NCI-H82 treated with DMSO at 0.1 percent for 48 hours (cell line): Measurements from ENCODE around the gene RAPGEF1.

Experiments
- DNase-seq: peaks from one replicate; lab custom pipeline; 2025; ENCODE audit not compliant: unreplicated experiment; lab: John Stamatoyannopoulos, UW

RAPGEF1 gene

GRCh38 chr9:131707733-131708157, 32.1 kb downstream of the RAPGEF1 start:
- DNase-seq, result no peak

DNA sequence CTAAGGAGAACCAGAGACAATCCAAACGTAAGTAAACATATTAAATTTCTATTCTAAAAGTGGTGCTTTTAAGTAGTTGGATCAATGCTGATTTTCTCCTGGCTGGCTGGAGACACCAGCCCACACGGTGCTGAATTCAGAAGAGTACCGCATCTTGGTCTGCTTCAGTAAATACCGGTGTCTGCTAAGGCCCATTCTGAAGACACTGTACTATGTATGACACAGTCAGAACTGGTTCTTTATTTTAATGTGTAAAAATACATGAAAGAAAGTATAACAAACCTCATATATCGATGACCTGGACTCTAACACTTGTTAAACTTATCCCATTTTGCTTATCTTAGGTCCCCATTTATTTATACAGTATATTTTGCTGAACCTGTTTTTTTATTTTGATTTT, 32.8 kb downstream of the RAPGEF1 start:
- DNase-seq, result no peak

DNA sequence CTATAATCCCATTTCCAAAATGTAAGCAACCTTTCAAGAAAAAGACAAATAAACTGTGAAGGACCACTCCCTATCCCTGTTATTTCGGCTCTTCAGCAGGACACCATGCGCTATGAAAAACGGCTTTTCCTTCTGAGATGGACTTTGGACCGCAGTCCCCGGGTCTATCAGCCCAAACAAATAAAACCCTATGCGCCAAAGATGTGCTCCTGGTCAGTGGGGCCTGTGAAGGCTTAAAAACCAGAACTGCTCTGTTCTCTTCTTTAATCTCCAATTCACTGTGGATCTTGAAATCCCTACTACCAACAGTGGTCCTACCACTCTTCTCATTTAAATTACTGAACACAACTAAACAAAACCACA, 33.3 kb downstream of the RAPGEF1 start:
- no peak for DNase-seq

- no peak for DNase-seq
Observed at GRCh38 chr9:131704988-131705387, 34.9 kb downstream of the RAPGEF1 start.

GRCh38 chr9:131704141-131704983, 35.5 kb downstream of the RAPGEF1 start:
- no peak for DNase-seq

DNA sequence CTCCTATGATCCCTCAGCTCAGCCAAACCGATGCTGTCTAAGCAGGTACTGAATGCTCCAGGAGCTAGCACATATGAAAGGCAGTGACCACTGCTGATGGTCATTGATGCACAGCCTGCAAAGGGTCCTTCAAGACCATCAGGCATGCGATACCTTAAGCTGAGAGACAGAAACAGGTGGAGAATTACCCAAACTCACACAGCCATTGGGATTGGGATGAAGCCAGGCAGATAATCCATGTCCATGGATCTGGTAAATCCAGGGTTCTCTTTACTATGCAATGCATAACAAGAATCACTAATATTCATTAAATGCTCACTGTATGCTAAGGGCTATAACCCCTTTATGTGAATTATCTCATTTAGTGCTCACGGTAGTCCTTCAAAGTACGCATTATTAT, 36.2 kb downstream of the RAPGEF1 start:
- no peak for DNase-seq

GRCh38 chr9:131702911-131703310, 37.0 kb downstream of the RAPGEF1 start:
- no peak for DNase-seq

- DNase-seq, result no peak
Observed at GRCh38 chr9:131701789-131702337, 38.0 kb downstream of the RAPGEF1 start.

DNA sequence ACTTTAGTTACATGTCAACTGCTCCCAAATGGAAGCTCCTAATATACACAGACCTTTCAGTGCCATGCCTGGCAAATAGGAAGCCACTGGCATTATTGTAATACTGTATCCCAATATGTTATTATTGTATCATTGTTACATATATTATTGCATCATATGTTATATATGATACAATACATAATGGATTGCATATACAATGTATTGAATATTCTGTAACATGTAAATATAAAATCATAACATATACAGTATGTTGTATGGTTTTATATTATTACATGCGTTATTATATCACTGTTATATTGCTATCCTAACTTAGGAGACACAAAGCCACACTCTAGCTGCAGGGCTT, 38.5 kb downstream of the RAPGEF1 start:
- no peak for DNase-seq

- no peak for DNase-seq
Observed at GRCh38 chr9:131700765-131701435, 39.0 kb downstream of the RAPGEF1 start.

- no peak for DNase-seq
Observed at GRCh38 chr9:131700076-131700475, 39.8 kb downstream of the RAPGEF1 start.

DNA sequence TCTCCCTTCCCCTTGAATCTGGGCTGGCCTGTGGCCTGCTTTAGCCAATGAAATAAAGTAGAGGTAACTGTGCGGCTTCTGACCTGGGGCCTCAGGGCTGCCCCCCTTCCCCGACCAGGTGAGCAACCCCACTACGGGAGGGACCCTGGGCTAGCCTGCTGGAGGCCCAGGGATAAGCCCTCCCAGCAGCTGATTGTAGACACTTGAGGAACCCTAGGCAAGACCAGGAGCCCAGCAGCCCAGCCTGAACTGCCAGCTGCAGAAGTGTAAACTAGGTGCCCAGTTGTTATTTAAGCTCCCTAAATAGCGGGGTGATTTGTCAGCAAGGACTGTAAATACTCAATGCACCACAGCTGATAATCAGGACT, 41.3 kb downstream of the RAPGEF1 start:
- DNase-seq, result no peak

DNA sequence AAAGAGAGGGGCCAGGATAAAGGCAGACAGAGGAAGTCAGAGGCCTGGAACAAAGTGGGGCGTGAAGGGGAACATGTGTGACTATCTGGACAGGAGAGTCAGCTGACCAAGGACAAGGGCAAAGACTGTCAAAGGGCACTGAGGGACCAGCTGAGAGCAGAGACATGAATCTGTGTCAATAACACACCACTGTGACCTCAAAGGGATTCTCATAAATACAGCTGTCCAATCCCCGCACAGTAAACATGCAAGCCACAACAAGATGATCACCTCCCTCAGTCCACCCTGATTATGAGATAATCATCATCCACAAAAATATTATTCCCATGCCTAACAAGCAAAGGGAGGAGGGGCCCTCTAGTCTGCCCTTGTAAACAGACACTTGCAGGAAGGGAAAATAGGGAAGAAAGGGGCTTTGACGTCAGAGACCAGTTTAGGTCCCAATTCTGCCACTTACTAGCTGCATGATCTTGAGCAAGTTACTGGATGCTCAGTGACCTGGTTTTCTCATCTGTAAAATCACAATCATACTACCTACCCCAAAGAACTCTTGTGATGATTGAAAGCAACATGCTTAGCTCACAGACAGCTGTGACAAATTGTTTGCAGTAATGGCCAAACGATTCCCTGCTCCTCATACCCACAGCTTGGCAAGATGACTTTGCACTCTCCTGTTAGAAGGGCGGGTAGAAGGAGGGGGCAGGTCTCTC, 41.8 kb downstream of the RAPGEF1 start:
- no peak for DNase-seq

GRCh38 chr9:131697097-131697496, 42.8 kb downstream of the RAPGEF1 start:
- DNase-seq, result no peak

DNA sequence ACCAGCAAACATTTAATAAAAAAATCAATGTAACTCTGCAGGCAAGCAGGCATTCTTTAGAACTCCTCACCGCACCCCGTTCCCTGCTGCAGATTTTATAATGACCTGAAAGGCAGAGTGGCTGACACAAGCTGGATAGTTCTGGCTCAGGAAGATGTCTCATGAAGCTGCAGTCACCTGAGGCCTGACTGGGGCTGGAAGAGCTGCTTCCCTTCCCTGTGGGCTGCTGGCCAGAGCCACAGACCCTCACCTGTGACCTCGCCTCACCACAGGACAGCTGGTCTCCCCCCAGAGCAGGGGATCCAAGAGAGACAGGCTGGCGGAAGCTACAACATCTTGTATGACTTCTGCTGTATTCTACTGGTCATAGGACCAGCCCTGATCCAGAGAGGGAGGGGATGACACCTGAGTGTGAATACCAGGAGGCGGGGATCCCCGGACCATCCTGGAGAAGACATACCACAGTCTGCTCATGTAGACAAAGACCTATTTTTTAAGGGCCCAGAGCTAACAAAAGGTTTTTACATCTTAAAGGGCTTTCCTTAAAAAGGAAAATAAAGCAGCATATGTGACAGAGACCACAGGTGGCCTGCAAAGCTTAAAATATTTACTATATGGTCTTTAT, 43.9 kb downstream of the RAPGEF1 start:
- DNase-seq, result no peak

DNA sequence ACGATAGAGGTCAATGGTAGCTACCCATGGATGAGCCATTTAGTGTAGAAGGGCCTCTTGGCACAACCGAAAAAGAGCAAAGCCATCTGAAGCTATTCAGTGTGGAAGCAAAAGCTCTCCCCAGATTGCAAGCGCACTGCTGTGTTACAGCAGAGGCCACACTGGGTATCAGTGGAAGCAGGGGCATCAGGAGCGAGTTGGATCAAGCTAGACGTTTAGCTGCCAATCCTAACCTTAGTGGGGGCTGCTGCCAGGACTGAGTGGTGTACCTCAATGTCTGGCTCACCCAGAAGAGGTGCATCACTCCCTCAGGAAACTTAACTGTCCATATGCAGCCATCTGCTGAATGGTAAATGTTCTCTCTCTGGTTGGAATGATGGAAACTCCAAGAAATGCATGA, 44.5 kb downstream of the RAPGEF1 start:
- no peak for DNase-seq

GRCh38 chr9:131693651-131694597, 46.0 kb downstream of the RAPGEF1 start:
- no peak for DNase-seq

- no peak for DNase-seq
Observed at GRCh38 chr9:131692612-131693562, 47.0 kb downstream of the RAPGEF1 start.

- DNase-seq, result no peak
Observed at GRCh38 chr9:131691969-131692611, 47.8 kb downstream of the RAPGEF1 start.
